BJ (cell line): ENCODE results near the gene TRIM67. TPM values are rescaled to one million over a fixed set of nuclear protein-coding genes. Genes with fewer than 3 reads are reported as not detected.

Experiments used
- CTCF ChIA-PET: fragments of 350-600 bp; formaldehyde crosslinking; extraction: SDS; loops from one replicate; lab custom pipeline; 2021; ENCODE audit warnings: antibody characterized with exemption, inconsistent platforms; lab: Yijun Ruan, JAX
- POLR2A ChIA-PET: fragments of 300-600 bp; sonication (Branson Sonifier 250); formaldehyde crosslinking; extraction: SDS; loops from one replicate; lab custom pipeline; 2021; ENCODE audit warnings: antibody characterized with exemption; lab: Charles Lee
- DNase-seq: peaks from one replicate; pipeline ENCODE4 v3.0.0-alpha.2; 2011; ENCODE audit warnings: low read depth
- H3K27me3 ChIP-seq: 2 replicates; pipeline ENCODE4 v1.6.0; 2011; ENCODE audit warnings: low read length; ENCODE audit not compliant: control insufficient read depth, insufficient read depth
- H3K36me3 ChIP-seq: 2 replicates; pipeline ENCODE4 v1.5.1; 2011; ENCODE audit warnings: low read length; ENCODE audit not compliant: control insufficient read depth, insufficient read depth
- H3K4me3 ChIP-seq: 2 replicates; pipeline ENCODE4 v1.5.1; 2011; ENCODE audit warnings: low read depth, mild to moderate bottlenecking, control low read depth, low read length
- CTCF ChIP-seq: IDR thresholded peaks from 2 replicates; pipeline ENCODE4 v1.5.1; 2011; ENCODE audit warnings: low read depth, mild to moderate bottlenecking, control low read depth, inconsistent platforms, low read length, moderate library complexity; ENCODE audit not compliant: insufficient read depth
- polyA minus RNA-seq: library from RNA; depleted of rRNA, polyadenylated mRNA; stranded (reverse); fragments of >200 nt; gene quantifications from 2 replicates; pipeline ENCODE4 v1.2.3, GENCODE V29; 2011; rRNA and poly(A)+ RNA removed
- polyA plus RNA-seq: library from polyadenylated mRNA; depleted of rRNA; stranded (reverse); fragments of >200 nt; gene quantifications from 2 replicates; pipeline ENCODE4 v1.2.3, GENCODE V29; 2011; rRNA removed

Gene TRIM67
- 0.01 and 0.02 TPM in 2 replicates for polyA plus RNA-seq
- under 0.01 and 0.05 TPM in 2 replicates for polyA minus RNA-seq

GRCh38 chr1:231161667-231162296, at the start of gene TRIM67:
Gene TRIM67, plus strand, starts transcription at chr1:231162058. Its CDS starts 912 bp downstream, at chr1:231162970.
- Histone ChIP-seq H3K4me3 (peak within 1 kb of the TSS; percentile 17), H3K36me3 (no peaks in the 10 kb centered on the region), H3K27me3 (peaks cover 30% of the 10 kb centered on the region)
- POLR2A ChIA-PET: no interaction called here
- DNase-seq: no peak
- no peak for TF ChIP-seq CTCF
- CTCF ChIA-PET: interaction anchor here (0.9 to 1.3 kb wide), 3 partner anchors 11 to 147 kb away, joined by 3 to 5 read pairs (median 3); no protein-coding TSS in a partner anchor

GRCh38 chr1:231116738-231117137, 45.1 kb upstream of the TRIM67 start:
- CTCF ChIA-PET: no interaction called here
- peaks cover 3% of the 10 kb centered on the region; the same call in 1 of the 2 replicates for H3K27me3 ChIP-seq
- DNase-seq: no peak
- TF ChIP-seq CTCF: no peak
- POLR2A ChIA-PET: no interaction called here
- H3K4me3 ChIP-seq: no peak overlapping the region
- H3K36me3 ChIP-seq: no peaks in the 10 kb centered on the region

- CTCF ChIA-PET: interaction anchor here (0.9 kb wide), 1 partner anchor 12 kb away, joined by 3 read pairs; no protein-coding TSS in a partner anchor
- no peak for DNase-seq
- Histone ChIP-seq H3K4me3 (no peak overlapping the region), H3K27me3 (peaks cover 3% of the 10 kb centered on the region), H3K36me3 (no peaks in the 10 kb centered on the region)
- POLR2A ChIA-PET: no interaction called here
- TF ChIP-seq CTCF: no peak
These were observed 43.0 kb upstream of the TRIM67 start for GRCh38 chr1:231118704-231119453.

GRCh38 chr1:231121533-231121932, 40.3 kb upstream of the TRIM67 start:
- ChIA-PET POLR2A (no interaction called here), CTCF (no interaction called here)
- H3K4me3 ChIP-seq: no peak overlapping the region
- H3K36me3 ChIP-seq: no peaks in the 10 kb centered on the region
- TF ChIP-seq CTCF: no peak
- peaks cover 1% of the 10 kb centered on the region for H3K27me3 ChIP-seq
- DNase-seq: no peak

- no peaks in the 10 kb centered on the region for H3K36me3 ChIP-seq
- no peak for TF ChIP-seq CTCF
- DNase-seq: no peak
- no peaks in the 10 kb centered on the region; the same call in 1 of the 2 replicates for H3K27me3 ChIP-seq
- POLR2A ChIA-PET: no interaction called here
- H3K4me3 ChIP-seq: no peak overlapping the region
- CTCF ChIA-PET: no interaction called here
These were observed 39.7 kb upstream of the TRIM67 start for GRCh38 chr1:231122143-231122542.
